HepG2 (cell line): Measurements from ENCODE around the gene MYO5B. TPM values are rescaled to one million over a fixed set of nuclear protein-coding genes. Genes with fewer than 3 reads are reported as not detected.

Source experiments
- ATAC-seq: fragments of 200-7000 bp; cut with Tn5 transposase; 3 replicates; pipeline ENCODE4 v1.9.1; 2020; ENCODE audit warnings: mild to moderate bottlenecking, moderate library complexity
- BruUV-seq: library from RNA; stranded (reverse); fragments of 400-500 nt; replicated peaks from 2 replicates; lab custom pipeline; 2021; lab: Mats Ljungman, UMichigan
- CTCF ChIA-PET: fragments of 300-600 bp; formaldehyde crosslinking; extraction: SDS; loops from one replicate; lab custom pipeline; 2021; ENCODE audit warnings: low total read pairs, inconsistent platforms, low intra/inter-chr PET ratio; lab: Yijun Ruan, JAX
- POLR2A ChIA-PET: fragments of 350-600 bp; sonication (Branson Sonifier 250); formaldehyde crosslinking; loops from one replicate; lab custom pipeline; 2020; ENCODE audit warnings: antibody characterized with exemption, inconsistent platforms; lab: Yijun Ruan, JAX
- DNase-seq: peaks from one replicate; pipeline ENCODE4 v3.0.0-alpha.2; 2015; ENCODE audit warnings: low spot score
- FAIRE-seq: peaks from 3 replicates; lab custom pipeline; 2011; peaks lifted over from hg19 to GRCh38; lab: Jason Lieb, UNC
- H2AFZ ChIP-seq: one replicate; pipeline ENCODE4 v1.6.1; 2011; ENCODE audit warnings: low read length, inconsistent platforms
- H3K27ac ChIP-seq: fragments of 300-600 bp; 3 replicates; pipeline ENCODE4 v1.8.0; 2011; ENCODE audit warnings: mixed run types, mild to moderate bottlenecking, mixed read lengths, low read length, inconsistent platforms; ENCODE audit not compliant: insufficient read depth; ENCODE audit errors: extremely low read length
- H3K27me3 ChIP-seq, 2 experiments: fragments of 200-600 bp in 1 of 2; 2 replicates in 1 of 2; 3 replicates in 1 of 2; pipeline versions ENCODE4 v1.6.0 to v1.8.0; 2011; ENCODE audit warnings: low read length in 2 of 2, mild to moderate bottlenecking in 2 of 2, moderate library complexity in 2 of 2, inconsistent platforms in 1 of 2; ENCODE audit not compliant: insufficient read depth in 2 of 2, control insufficient read depth in 1 of 2
- H3K36me3 ChIP-seq, 2 experiments: fragments of 200-600 bp in 1 of 2; replicated peaks in 1 of 2; 2 replicates in 1 of 2; 3 replicates in 1 of 2; pipeline versions ENCODE4 v1.5.1 to v1.8.0; 2011; ENCODE audit warnings: low read length in 2 of 2, inconsistent platforms in 1 of 2; ENCODE audit not compliant: insufficient read depth in 2 of 2, control insufficient read depth in 1 of 2
- H3K4me1 ChIP-seq: 2 replicates; pipeline ENCODE4 v1.5.1; 2012; ENCODE audit warnings: low read length, inconsistent platforms; ENCODE audit not compliant: insufficient read depth
- H3K4me2 ChIP-seq: 2 replicates; pipeline ENCODE4 v1.6.0; 2011; ENCODE audit warnings: low read depth, low read length, inconsistent platforms
- H3K4me3 ChIP-seq, 3 experiments: fragments of 200-600 bp in 1 of 3; sonication (generic), shearing (Covaris generic) in 1 of 3; replicated peaks in 1 of 3; 2 replicates each; pipeline ENCODE4 v1.5.1; 2011 to 2016; ENCODE audit warnings: low read length in 3 of 3, inconsistent platforms in 2 of 3, low read depth in 2 of 3, mild to moderate bottlenecking in 2 of 3, control low read depth in 1 of 3, mixed read lengths in 1 of 3; ENCODE audit not compliant: insufficient read depth in 1 of 3
- H3K79me2 ChIP-seq: one replicate; pipeline ENCODE4 v1.6.1; 2011; ENCODE audit warnings: low read length, inconsistent platforms; ENCODE audit not compliant: insufficient read depth
- H3K9ac ChIP-seq: 2 replicates; pipeline ENCODE4 v1.6.0; 2011; ENCODE audit warnings: mild to moderate bottlenecking, low read depth, low read length, inconsistent platforms; ENCODE audit not compliant: insufficient read depth
- H3K9me3 ChIP-seq: 2 replicates; pipeline ENCODE4 v1.5.1; 2012; ENCODE audit warnings: mild to moderate bottlenecking, low read length
- H4K20me1 ChIP-seq: 2 replicates; pipeline ENCODE4 v1.6.0; 2011; ENCODE audit warnings: inconsistent platforms, mild to moderate bottlenecking, low read length, moderate library complexity; ENCODE audit not compliant: insufficient read depth
- DMTF1 ChIP-seq: sonication (generic); formaldehyde crosslinking; IDR thresholded peaks from 2 replicates; pipeline ENCODE4 v1.4.0; 2020; ENCODE audit warnings: mild to moderate bottlenecking, missing genetic modification reagents
- FOXO1 ChIP-seq: sonication (generic); formaldehyde crosslinking; IDR thresholded peaks from 2 replicates; pipeline ENCODE4 v1.4.0; 2020; ENCODE audit warnings: missing genetic modification reagents
- HNRNPUL1 ChIP-seq: fragments of 200-400 bp; formaldehyde crosslinking; IDR thresholded peaks from 2 replicates; pipeline ENCODE4 v1.6.1; 2017; ENCODE audit warnings: low read depth, mild to moderate bottlenecking, low read length, moderate library complexity
- NR2F1 ChIP-seq, 2 experiments: fragments of 450-650 bp in 1 of 2; formaldehyde crosslinking in 1 of 2; IDR thresholded peaks; 2 replicates each; pipeline versions ENCODE4 v1.5.0 to v1.6.1; 2016 to 2020; ENCODE audit warnings: mild to moderate bottlenecking in 1 of 2, missing compliant biosample characterization in 1 of 2, missing genetic modification reagents in 1 of 2, moderate library complexity in 1 of 2
- PHF5A ChIP-seq: IDR thresholded peaks from one replicate; pipeline ENCODE4 v1.6.1; 2018; ENCODE audit warnings: low read depth, missing genetic modification reagents; ENCODE audit not compliant: unreplicated experiment
- SALL2 ChIP-seq: sonication (generic); formaldehyde crosslinking; IDR thresholded peaks from 2 replicates; pipeline ENCODE4 v1.8.1; 2023; ENCODE audit warnings: mild to moderate bottlenecking, missing genetic modification reagents, inconsistent platforms
- SATB2 ChIP-seq: sonication (generic); formaldehyde crosslinking; IDR thresholded peaks from 2 replicates; pipeline ENCODE4 v1.5.0; 2020; ENCODE audit warnings: missing genetic modification reagents
- SP1 ChIP-seq, 2 experiments: fragments of 450-650 bp in 1 of 2; sonication (generic) in 1 of 2; formaldehyde crosslinking in 1 of 2; IDR thresholded peaks; 2 replicates each; pipeline versions ENCODE4 v1.4.0 to v1.6.1; 2016 to 2020; ENCODE audit warnings: missing genetic modification reagents in 1 of 2
- SP5 ChIP-seq: IDR thresholded peaks from 2 replicates; pipeline ENCODE4 v1.6.1; 2016; ENCODE audit warnings: low read depth, borderline replicate concordance
- TMF1 ChIP-seq: sonication (generic); formaldehyde crosslinking; IDR thresholded peaks from 2 replicates; pipeline ENCODE4 v1.8.1; 2022; ENCODE audit warnings: low read depth, missing genetic modification reagents
- ZFX ChIP-seq: sonication (generic); formaldehyde crosslinking; IDR thresholded peaks from 2 replicates; pipeline ENCODE4 v1.4.0; 2020; ENCODE audit warnings: mild to moderate bottlenecking, low read depth, missing genetic modification reagents, moderate library complexity
- ZNF207 ChIP-seq: fragments of 450-650 bp; IDR thresholded peaks from 2 replicates; pipeline ENCODE4 v1.6.1; 2016; ENCODE audit warnings: antibody characterized with exemption, borderline replicate concordance
- whole genome bisulfite sequencing: methylation state at CpG from one replicate; pipeline ENCODE4 v1.1.6; 2017; ENCODE audit warnings: low lambda C conversion rate; 5-methylcytosine and 5-hydroxymethylcytosine counted together
- in situ Hi-C: cut with HindIII; loops from 2 replicates; pipeline ENCODE4 v1.10.0; 2017; ENCODE audit warnings: low pct_unique_long_range_greater_than_20kb; ENCODE audit not compliant: extremely low pct_ligation_motif_present
- intact Hi-C: fragments of 100-400 bp; cut with micrococcal nuclease; formaldehyde crosslinking; loops from one replicate; pipeline ENCODE4 v1.10.0; 2022; ENCODE audit not compliant: unreplicated experiment
- polyA plus RNA-seq, 8 experiments: library from polyadenylated mRNA; depleted of rRNA in 3 of 8; stranded (reverse) in 7 of 8; unstranded in 1 of 8; fragments of >200 nt; fragmentation: Illumina TruSeq in 4 of 8; extraction: Trizol in 4 of 8; gene quantifications; 2 replicates each; pipeline versions ENCODE4 v1.2.1 to v1.2.3, GENCODE V29; 2011 to 2016; ENCODE audit warnings: low read depth in 4 of 8, missing spikeins in 1 of 8, mixed read lengths in 1 of 8; ENCODE audit not compliant: insufficient read depth in 1 of 8
- total RNA-seq, 5 experiments: library from RNA; depleted of rRNA; stranded (reverse); fragments of >200 nt; fragmentation: Illumina TruSeq; extraction: Trizol; gene quantifications; 2 replicates each; pipeline ENCODE4 v1.2.3, GENCODE V29; 2016; ENCODE audit warnings: low read depth in 1 of 5
- TF ChIP-seq, protein P1 (sequence below): IDR thresholded peaks from 2 replicates; pipeline ENCODE4 v1.6.1; 2016
- TF ChIP-seq, protein P2 (sequence below): sonication (generic); formaldehyde crosslinking; conservative IDR thresholded peaks from 2 replicates; pipeline ENCODE4 v1.8.1; 2023; ENCODE audit warnings: missing genetic modification reagents

Gene MYO5B
- total and polyA plus RNA-seq, 2 of the 13 experiments (the other 11 are each of a cell fraction or from before 2014, with no cell fraction given), result 13.1 to 24.0 TPM

DNA sequence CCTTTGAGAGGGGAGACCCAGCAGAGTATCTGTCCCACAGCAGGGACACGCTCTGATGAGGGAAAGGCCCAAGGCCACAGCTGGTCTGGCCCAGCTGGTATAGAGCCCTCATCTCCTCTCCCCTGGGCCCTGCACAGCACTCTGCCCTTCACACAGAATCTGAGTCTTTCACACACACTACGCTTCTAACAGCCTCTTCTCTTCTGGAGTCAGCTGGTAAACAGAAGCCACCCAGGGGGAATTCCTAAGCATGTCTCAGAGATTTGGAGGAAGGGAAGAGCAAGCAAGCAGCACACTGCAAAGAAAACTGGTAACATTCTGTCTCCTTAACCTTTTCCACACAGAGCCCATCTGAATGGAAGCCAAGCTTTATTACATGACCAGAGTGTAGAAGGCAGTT is 260.5 kb downstream of the MYO5B start (continued):
- TF ChIP-seq ZFX (CRISPR knock-in tag), result no peak
- TF ChIP-seq SATB2 (CRISPR knock-in tag), result no peak
- TF ChIP-seq TMF1 (CRISPR knock-in tag), result no peak

- ChIA-PET CTCF (interaction anchor here (0.6 kb wide), 1 partner anchor 285 kb away, joined by 3 read pairs; no protein-coding TSS in a partner anchor), POLR2A (no interaction called here)
- Histone ChIP-seq H3K4me2 (no peak overlapping the region), H3K9ac (no peak overlapping the region), H3K4me1 (no peaks in the 10 kb centered on the region), H3K9me3 (no peaks in the 10 kb centered on the region), H3K79me2 (no peaks in the 10 kb centered on the region), H2AFZ (no peak overlapping the region), H4K20me1 (no peaks in the 10 kb centered on the region), H3K36me3 (peaks cover 1 to 16% of the 10 kb centered on the region in 2 experiments; a peak in 3 of 5 replicates), H3K4me3 (no peak overlapping the region), H3K27me3 (no peaks in the 10 kb centered on the region; a peak in 1 of 5 replicates), H3K27ac (no peak overlapping the region)
- intact Hi-C loops, result no loop called here
- no peak for ATAC-seq
- TF ChIP-seq HNRNPUL1 (no peak), SP5 (CRISPR knock-in tag) (no peak), NR2F1 (CRISPR knock-in tag; IDR thresholded peaks at IDR 0.05) (no peak), SATB2 (CRISPR knock-in tag) (no peak), DMTF1 (CRISPR knock-in tag) (no peak), SP1 (IDR thresholded peaks at IDR 0.05) (no peak), SP1 (CRISPR knock-in tag; IDR thresholded peaks at IDR 0.05) (no peak), ZNF207 (no peak), FOXO1 (CRISPR knock-in tag) (no peak), SALL2 (no peak), PHF5A (CRISPR knock-in tag) (no peak)
- TF ChIP-seq, protein P1, sequence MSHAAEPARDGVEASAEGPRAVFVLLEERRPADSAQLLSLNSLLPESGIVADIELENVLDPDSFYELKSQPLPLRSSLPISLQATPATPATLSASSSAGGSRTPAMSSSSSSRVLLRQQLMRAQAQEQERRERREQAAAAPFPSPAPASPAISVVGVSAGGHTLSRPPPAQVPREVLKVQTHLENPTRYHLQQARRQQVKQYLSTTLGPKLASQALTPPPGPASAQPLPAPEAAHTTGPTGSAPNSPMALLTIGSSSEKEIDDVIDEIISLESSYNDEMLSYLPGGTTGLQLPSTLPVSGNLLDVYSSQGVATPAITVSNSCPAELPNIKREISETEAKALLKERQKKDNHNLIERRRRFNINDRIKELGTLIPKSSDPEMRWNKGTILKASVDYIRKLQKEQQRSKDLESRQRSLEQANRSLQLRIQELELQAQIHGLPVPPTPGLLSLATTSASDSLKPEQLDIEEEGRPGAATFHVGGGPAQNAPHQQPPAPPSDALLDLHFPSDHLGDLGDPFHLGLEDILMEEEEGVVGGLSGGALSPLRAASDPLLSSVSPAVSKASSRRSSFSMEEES (CRISPR knock-in tag), result no peak
- TF ChIP-seq, protein P2, sequence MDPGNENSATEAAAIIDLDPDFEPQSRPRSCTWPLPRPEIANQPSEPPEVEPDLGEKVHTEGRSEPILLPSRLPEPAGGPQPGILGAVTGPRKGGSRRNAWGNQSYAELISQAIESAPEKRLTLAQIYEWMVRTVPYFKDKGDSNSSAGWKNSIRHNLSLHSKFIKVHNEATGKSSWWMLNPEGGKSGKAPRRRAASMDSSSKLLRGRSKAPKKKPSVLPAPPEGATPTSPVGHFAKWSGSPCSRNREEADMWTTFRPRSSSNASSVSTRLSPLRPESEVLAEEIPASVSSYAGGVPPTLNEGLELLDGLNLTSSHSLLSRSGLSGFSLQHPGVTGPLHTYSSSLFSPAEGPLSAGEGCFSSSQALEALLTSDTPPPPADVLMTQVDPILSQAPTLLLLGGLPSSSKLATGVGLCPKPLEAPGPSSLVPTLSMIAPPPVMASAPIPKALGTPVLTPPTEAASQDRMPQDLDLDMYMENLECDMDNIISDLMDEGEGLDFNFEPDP (CRISPR knock-in tag), result no peak
- FAIRE-seq, result no peak
- no TSS peak for BruUV-seq
- DNase-seq, result no peak
- 100% methylated on average over 3 of the region's 3 CpGs for WGBS
- in situ Hi-C loops, result no loop called here
Observed at GRCh38 chr18:49933530-49934128, 261.3 kb downstream of the MYO5B start.
